IPS-11a (cell line): ENCODE data around the gene WDR36.
"Not testable (repeated sequence)": the region's sequence is repeated elsewhere in the genome, so short reads cannot be mapped to it uniquely, and the experiment has no call there.

Experiments used
- H3K4me3 ChIP-seq: one replicate; pipeline ENCODE4 v1.5.1; 2013; ENCODE audit warnings: low read depth, low read length, control low read depth

Gene WDR36

DNA sequence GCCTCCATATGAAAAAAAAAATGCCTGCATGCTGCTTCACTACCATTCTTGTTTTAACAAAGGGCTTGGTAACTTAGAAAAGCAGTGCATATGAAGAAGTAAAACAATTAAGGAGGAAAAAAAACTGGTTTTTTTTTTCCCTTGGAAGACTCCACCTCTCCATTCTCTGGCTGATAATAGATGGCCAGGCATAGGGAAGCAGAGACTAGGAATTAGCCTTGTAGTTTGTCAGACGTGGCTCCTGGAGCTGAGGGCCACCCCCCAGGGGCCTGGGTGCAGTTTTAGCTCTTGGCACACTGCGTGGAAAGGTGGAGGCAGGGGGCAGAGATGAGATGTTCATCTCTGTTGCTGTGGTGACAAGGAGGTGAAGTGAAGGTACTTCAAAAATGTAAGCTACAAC, 42.7 kb downstream of the WDR36 start:
- H3K4me3 ChIP-seq, result no peak overlapping the region

- no peak overlapping the region for H3K4me3 ChIP-seq
These were observed 43.2 kb downstream of the WDR36 start for GRCh38 chr5:111135363-111135762.

DNA sequence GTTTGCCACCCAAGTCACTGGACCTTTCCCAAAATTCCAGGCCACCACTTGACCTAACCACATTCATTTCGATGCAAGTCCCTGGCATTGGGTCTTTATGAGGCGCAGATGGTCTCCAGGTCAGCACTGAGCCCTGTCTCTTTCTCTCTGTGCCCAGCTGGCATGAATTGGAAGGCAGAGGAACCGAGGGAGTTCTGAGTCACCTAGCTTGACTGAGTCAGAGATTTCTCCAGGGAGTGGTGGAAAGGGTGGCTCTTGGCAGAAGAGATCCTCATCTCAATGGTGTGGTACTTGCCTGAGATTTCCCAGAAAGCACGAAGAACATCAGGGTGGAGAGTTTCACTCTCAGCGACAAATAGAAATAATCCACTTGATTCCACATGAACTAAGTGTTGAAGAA, 43.8 kb downstream of the WDR36 start:
- H3K4me3 ChIP-seq, result no peak overlapping the region

GRCh38 chr5:111138096-111138495, 45.9 kb downstream of the WDR36 start:
- H3K4me3 ChIP-seq, result no peak overlapping the region

DNA sequence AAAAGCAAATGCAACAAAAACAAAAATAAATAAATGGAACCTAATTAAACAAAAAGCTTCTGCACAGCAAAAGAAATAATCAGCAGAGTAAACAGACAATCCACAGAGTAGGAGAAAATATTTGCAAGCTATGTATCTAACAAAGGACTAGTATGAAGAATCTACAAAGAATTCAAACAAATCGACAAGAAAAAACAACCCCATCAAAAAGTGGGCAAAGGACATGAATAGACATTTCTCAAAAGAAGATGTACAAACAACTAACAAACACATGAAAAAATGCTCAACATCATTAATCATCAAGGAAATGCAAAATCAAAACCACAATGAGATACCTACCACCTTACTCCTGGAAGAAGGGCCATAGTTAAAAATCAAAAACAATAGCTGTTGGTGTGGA, 49.3 kb downstream of the WDR36 start:
- H3K4me3 ChIP-seq, result not testable (repeated sequence)

- H3K4me3 ChIP-seq, result no peak overlapping the region
These were observed 50.8 kb downstream of the WDR36 start for GRCh38 chr5:111142932-111143331.

GRCh38 chr5:111143910-111144309, 51.8 kb downstream of the WDR36 start:
- no peak overlapping the region for H3K4me3 ChIP-seq

DNA sequence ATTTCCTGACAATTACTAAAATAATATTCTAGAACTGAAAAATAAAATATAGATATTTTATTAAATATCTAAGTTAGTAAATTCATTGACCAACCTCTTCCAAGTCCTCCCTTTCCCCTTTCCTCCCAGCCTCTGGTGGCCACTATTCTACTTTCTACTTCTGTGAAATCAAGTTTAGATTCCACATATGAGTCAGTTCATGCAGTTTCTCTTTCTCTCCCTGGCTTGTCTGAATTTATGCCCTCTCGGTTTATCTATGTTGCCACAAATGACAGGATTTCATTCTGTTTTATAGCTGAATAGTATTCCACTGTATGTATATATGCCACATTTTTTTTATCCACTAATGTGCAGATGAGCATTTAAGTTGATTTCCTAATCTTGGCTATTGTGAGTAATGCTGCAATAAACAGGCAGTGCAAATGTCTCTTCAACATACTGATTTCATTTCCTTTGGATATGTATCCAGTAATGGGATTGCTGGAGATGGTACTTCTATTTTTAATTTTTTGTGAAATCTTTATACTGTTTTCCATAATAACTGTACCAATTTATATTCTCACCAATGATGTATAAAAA, 52.3 kb downstream of the WDR36 start:
- H3K4me3 ChIP-seq, result no peak overlapping the region

- no peak overlapping the region for H3K4me3 ChIP-seq
These were observed 53.9 kb downstream of the WDR36 start for GRCh38 chr5:111146053-111146452.

DNA sequence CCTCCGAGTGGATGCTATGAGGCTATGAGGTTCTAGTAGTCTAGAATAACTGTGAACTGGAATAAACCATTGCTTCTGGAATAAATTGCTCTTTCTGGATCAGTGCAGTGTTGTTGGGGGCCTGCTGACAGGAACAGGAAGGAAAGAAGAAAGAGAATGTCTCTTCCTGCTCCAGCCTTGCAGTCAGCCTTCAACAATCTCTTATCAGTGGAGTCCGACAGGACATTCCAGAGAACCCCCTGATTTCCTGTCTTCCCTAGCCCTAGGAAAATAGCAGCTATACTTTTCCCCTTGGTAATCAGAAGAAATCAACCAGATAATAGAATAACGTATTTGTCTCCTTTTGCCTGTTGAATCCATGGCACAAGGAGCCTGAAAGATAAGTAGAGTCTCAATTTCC, 55.4 kb downstream of the WDR36 start:
- no peak overlapping the region for H3K4me3 ChIP-seq

DNA sequence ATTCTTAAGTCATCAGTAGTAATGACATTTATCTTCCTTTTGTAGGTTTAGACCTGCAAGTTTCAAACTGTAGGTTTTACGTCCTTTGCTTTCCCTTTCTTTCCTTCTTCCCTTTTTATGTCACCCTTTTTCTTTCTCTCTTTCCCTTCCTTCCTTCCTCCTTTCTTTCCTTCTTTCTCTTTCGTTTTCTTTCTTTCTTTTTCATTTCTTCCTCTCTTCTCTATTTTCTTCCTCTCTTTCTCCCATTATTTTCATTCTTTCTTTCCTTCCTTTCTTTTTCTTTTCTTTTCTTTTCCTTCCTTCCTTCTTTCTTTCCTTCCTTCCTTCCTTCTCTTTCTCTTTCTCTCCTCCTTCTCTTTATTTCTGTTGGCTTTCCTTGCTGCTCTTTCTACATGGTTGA, 59.9 kb downstream of the WDR36 start:
- no peak overlapping the region for H3K4me3 ChIP-seq

DNA sequence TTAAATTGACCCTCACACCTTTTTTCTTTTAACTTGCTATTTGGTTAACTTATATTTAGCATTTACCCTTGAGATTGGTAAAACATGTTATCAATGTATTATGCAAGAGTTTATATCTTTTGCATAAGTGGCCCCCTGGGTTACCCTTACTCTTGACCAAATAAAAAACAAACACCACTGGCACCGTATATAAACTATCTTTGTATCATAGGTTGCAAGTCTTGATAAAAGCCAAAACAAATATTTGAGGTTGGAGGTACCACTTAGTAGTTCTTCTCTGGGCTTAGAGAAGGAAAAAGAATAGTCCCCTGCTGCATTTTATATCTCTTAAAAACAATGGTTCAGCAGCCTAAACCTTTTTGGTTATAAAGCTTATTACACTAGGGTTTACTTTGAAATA, 61.3 kb downstream of the WDR36 start:
- no peak overlapping the region for H3K4me3 ChIP-seq

GRCh38 chr5:111153945-111154344, 61.8 kb downstream of the WDR36 start:
- no peak overlapping the region for H3K4me3 ChIP-seq

DNA sequence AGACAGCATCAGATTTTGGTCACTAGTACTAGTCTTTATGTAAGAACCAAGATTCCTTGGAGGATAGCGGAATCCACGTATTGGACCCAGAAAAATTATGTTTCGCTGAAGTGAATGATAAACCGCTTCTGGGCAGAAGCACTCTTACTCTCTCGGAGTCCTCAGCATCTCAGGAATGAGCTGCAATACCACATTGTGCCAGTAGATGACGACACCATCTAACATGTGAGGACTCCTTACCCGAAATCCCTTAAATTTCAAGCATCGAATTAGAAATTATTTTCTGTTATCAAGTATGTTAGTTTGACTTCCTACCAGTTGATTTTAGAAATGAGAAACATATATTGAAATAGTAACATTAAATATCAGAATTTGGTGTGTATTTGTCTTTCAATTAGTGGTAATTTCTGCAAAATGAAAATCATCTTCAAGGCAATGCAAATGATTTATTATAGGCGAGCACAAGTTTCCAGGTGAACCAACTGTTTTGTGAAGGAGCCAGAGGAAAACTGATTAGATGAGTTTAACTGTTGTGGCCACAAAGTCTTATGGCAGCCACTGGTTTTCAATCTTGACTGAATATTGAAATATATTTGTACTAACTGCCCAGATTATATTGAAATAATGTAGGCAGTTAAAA, 66.1 kb downstream of the WDR36 start:
- no peak overlapping the region for H3K4me3 ChIP-seq

- no peak overlapping the region for H3K4me3 ChIP-seq
These were observed 67.7 kb downstream of the WDR36 start for GRCh38 chr5:111159845-111160244.

GRCh38 chr5:111163000-111163399, 70.9 kb downstream of the WDR36 start:
- H3K4me3 ChIP-seq, result no peak overlapping the region

GRCh38 chr5:111165058-111165457, 72.9 kb downstream of the WDR36 start:
- H3K4me3 ChIP-seq, result no peak overlapping the region

- no peak overlapping the region for H3K4me3 ChIP-seq
These were observed 75.4 kb downstream of the WDR36 start for GRCh38 chr5:111167551-111167950.

DNA sequence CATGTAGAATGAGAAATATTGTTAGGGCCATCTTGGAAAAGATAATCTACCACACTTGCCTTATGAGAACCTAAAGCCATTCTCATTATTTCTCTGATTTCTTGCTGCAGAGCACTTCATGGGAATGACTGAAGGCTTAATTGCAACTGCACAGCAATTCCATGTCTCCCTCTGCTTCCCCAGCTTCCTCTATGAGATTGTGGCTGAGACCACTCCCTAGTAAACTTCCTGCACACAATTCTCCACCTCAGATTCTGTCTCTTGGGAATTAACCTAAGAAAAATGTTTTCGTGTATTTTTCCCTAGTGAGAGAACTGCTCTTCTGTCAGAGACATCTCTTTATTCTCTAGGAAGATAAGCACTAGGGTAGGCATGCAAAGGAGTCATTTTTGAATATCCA, 76.5 kb downstream of the WDR36 start:
- H3K4me3 ChIP-seq, result no peak overlapping the region

DNA sequence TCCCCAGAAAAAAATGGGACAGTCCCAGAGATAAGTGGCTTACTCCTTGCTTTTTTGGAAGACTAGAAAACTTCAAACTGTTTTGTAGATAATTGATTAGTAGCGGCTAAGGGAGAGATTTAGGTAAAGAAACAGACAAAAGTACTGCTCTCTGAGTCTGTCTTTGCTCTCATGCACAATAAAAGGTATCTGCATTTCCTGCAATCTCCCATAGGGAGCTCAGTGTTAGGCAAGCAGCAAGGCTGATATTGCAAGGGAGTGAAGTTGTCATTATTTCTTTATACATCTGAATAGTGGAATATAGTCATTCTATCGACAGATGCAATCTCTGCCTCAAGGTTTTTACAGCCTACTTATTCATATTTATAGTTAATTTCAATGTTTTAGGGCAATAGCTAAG, 77.1 kb downstream of the WDR36 start:
- H3K4me3 ChIP-seq, result no peak overlapping the region

GRCh38 chr5:111170279-111170678, 78.1 kb downstream of the WDR36 start:
- no peak overlapping the region for H3K4me3 ChIP-seq

GRCh38 chr5:111172504-111172903, 80.4 kb downstream of the WDR36 start:
- no peak overlapping the region for H3K4me3 ChIP-seq

DNA sequence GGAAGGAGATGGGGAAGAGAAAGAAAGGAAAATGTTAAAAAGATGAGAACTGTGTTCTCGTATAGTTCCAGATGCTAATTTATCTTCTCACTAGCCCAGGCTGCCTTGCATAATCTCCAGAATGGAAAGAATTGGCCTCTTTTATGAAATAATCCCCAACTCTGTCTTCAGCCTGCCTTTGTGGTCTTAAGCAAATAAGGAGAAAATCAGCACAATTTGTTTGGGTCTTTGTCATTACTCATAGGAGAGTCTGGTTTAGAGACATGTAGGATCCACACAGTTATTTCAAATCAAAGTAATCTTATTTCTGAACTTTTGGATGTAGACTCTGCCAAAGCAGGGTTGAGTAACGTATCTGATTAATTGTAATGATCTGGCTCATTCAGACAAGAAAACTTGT, 81.3 kb downstream of the WDR36 start:
- no peak overlapping the region for H3K4me3 ChIP-seq
